ENCODE results near the gene YRDC. TPM values are rescaled to one million over a fixed set of nuclear protein-coding genes. Genes with fewer than 3 reads are reported as not detected.
A peak's percentile ranks its signal among the peaks of the same experiment; 100 is the strongest.

The YRDC gene
- total and polyA plus RNA-seq, 8 donors, result 1.3 to 30.3 (median 12.2) TPM; not detected in 1

DNA sequence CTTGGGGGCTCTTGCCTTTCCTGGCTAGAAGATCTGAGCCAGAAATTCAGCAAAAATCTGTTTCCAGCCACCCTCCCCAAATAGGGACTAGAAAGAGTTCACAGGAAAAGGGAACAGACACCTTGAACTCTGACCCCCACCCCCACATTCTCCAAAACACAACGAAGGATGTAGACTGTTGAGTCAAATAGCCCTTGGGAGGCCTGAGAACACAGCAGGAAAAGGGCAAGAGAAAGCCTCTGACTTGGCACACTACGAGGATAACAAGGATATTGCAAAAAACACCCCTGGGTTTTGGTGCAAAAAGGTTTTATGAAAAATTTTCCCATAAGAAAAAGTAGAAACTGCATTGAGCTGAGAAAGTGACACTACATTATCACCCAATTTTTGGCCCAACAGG, 1.9 kb upstream of the YRDC start:
- no peaks in the 10 kb centered on the region for H3K27me3 ChIP-seq
- WGBS, 5 donors, result 30 to 55% (median 46%) methylated on average over 2 of the region's 2 CpGs
- TF ChIP-seq, protein P1, sequence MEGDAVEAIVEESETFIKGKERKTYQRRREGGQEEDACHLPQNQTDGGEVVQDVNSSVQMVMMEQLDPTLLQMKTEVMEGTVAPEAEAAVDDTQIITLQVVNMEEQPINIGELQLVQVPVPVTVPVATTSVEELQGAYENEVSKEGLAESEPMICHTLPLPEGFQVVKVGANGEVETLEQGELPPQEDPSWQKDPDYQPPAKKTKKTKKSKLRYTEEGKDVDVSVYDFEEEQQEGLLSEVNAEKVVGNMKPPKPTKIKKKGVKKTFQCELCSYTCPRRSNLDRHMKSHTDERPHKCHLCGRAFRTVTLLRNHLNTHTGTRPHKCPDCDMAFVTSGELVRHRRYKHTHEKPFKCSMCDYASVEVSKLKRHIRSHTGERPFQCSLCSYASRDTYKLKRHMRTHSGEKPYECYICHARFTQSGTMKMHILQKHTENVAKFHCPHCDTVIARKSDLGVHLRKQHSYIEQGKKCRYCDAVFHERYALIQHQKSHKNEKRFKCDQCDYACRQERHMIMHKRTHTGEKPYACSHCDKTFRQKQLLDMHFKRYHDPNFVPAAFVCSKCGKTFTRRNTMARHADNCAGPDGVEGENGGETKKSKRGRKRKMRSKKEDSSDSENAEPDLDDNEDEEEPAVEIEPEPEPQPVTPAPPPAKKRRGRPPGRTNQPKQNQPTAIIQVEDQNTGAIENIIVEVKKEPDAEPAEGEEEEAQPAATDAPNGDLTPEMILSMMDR (IDR thresholded peaks at IDR 0.05), result no peak
- no peak for TF ChIP-seq EP300 (IDR thresholded peaks at IDR 0.05)
- no peak for TF ChIP-seq POLR2A (IDR thresholded peaks at IDR 0.05)
- intact Hi-C loops (cut with DNase I; ENCODE audit: low total_unique reads), result no loop called here
- peak overlapping the region in 4 of 5 donors; percentile 1 to 99 (median 58) for H3K27ac ChIP-seq
- H3K9me3 ChIP-seq, result no peaks in the 10 kb centered on the region
- peaks cover 22 to 53% (median 38%) of the 10 kb centered on the region in 4 donors for H3K4me1 ChIP-seq
- DNase-seq, result no peak
- H3K36me3 ChIP-seq, result peaks cover 21 to 38% (median 30%) of the 10 kb centered on the region in 4 donors
- no peak overlapping the region for H3K4me3 ChIP-seq

DNA sequence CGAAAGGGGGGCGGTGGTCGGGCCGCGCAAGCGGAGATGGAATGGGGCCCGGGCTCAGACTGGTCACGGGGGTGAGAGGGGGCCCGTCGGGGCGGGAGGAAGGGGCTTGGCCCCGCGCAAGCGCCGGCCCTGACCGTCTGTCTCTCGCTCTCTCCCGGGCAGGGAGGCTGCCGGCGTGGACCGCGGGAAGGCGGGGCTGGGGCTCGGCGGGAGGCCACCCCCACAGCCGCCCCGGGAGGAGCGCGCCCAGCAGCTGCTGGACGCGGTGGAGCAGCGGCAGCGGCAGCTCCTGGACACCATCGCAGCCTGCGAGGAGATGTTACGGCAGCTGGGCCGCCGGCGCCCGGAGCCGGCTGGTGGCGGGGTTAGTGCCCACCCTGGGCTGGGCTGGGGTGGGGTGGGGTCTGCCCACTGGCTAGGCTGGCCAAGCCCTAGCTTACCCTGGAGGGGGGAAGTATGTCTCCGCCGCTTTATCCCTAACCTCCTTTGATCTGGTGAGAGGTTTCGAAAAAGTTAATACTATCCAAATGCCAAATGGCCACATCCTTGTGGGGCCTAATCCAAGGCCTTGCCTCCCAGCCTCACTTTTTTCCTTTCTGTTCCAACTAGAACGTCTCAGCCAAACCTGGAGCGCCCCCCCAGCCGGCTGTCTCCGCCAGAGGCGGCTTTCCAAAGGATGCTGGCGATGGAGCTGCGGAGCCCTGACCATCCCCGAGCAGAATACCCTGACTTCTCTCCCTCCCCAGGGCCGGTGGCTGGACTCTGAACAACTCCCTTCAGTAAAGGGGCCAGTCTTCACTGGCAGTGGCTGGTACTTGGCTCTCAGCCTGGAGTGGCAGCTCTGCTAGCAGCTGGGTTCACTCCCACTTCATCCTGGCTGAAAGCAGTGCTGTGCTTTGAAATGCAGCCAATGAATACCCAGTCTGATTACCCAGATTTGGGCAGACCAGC, 636 bp upstream of the YRDC start:
- peaks cover 31 to 38% (median 33%) of the 10 kb centered on the region in 4 donors for H3K36me3 ChIP-seq
- intact Hi-C loops (cut with DNase I; ENCODE audit: low total_unique reads), result no loop called here
- peak overlapping the region; percentile 96 to 99 (median 96) for H3K27ac ChIP-seq
- no peaks in the 10 kb centered on the region for H3K9me3 ChIP-seq
- H3K4me1 ChIP-seq, result peaks cover 22 to 53% (median 38%) of the 10 kb centered on the region in 4 donors
- no peaks in the 10 kb centered on the region for H3K27me3 ChIP-seq
- DNase-seq, result peak; percentile 78 to 90
- WGBS, 5 donors, result 2 to 11% (median 3%) methylated on average over 21 to 54 of the region's 54 CpGs
- peak overlapping the region; percentile 82 to 98 (median 90) for H3K4me3 ChIP-seq
- TF ChIP-seq POLR2AphosphoS5 (IDR thresholded peaks at IDR 0.05), result peak in 1 of 3 donors; percentile 50
- TF ChIP-seq, protein P1 (IDR thresholded peaks at IDR 0.05), result no peak

DNA sequence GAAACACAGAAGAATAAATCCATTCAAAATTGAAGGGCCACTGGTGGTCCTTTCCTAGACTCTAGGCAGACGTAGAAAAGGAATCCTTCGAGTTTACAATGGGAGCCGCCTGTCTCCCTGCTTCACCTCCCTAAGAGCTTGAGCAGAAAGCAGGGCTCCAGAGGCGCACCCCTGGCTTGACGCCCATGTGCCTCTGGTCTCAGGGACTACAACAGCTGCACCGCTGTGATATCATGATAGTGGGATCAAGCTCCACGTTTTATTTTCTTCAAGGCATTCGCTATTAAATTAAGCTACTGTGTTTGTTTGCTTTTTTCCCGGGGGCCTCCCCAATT, 821 bp downstream of the YRDC start:
- intact Hi-C loops (cut with DNase I; ENCODE audit: low total_unique reads), result no loop called here
- peaks cover 46 to 47% (median 46%) of the 10 kb centered on the region in 4 donors for H3K36me3 ChIP-seq

DNA sequence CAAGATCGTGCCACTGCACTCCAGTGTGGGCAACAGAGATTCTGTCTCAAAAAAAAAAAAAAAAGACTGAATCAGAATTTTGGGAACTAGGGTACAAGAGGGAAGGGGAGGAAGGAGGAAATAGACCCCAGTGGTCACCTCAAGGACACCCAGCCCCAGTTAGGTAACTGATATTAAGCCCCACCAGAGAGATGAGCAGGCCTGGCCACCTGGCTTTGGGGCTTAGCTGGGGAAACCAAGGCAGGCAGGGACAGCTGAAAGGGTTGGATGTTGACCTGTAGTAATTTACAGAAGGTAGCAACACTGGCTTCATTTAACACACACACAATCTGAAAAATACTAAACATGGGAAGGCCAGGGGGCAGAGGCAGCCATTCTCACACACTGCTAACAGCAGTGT, 5.6 kb downstream of the YRDC start:
- Histone ChIP-seq H3K4me1 (peaks cover 9 to 21% (median 17%) of the 10 kb centered on the region in 4 donors), H3K27ac (no peak overlapping the region), H3K4me3 (no peak overlapping the region), H3K27me3 (no peaks in the 10 kb centered on the region), H3K9me3 (no peaks in the 10 kb centered on the region), H3K36me3 (peaks cover 52 to 88% (median 81%) of the 10 kb centered on the region in 4 donors)
- TF ChIP-seq, protein P1 (IDR thresholded peaks at IDR 0.05), result no peak
- TF ChIP-seq EP300 (IDR thresholded peaks at IDR 0.05) (no peak), POLR2A (IDR thresholded peaks at IDR 0.05) (no peak), POLR2AphosphoS5 (IDR thresholded peaks at IDR 0.05) (no peak)
- 86 to 100% (median 94%) methylated on average over 1 of the region's 1 CpG for WGBS, 5 donors
- intact Hi-C loops (cut with DNase I; ENCODE audit: low total_unique reads), result no loop called here
- DNase-seq, result no peak

More for the DNA sequence above, 821 bp downstream of the YRDC start:
- DNase-seq, result no peak
- Histone ChIP-seq H3K4me1 (peaks cover 22 to 53% (median 38%) of the 10 kb centered on the region in 4 donors), H3K27me3 (no peaks in the 10 kb centered on the region), H3K27ac (peak overlapping the region; percentile 96 to 99 (median 96)), H3K9me3 (no peaks in the 10 kb centered on the region), H3K4me3 (peak overlapping the region; percentile 82 to 98 (median 90))
- WGBS, 5 donors, result 6 to 15% (median 10%) methylated on average over 9 of the region's 9 CpGs
- TF ChIP-seq POLR2AphosphoS5 (IDR thresholded peaks at IDR 0.05) (no peak), EP300 (IDR thresholded peaks at IDR 0.05) (no peak), POLR2A (IDR thresholded peaks at IDR 0.05) (no peak)
- TF ChIP-seq, protein P1 (IDR thresholded peaks at IDR 0.05), result no peak

Data from stomach (tissue), 9 donors.